Loucy (cell line): Measurements from ENCODE around the gene STAT5B.
"Not testable (repeated sequence)": the region's sequence is repeated elsewhere in the genome, so short reads cannot be mapped to it uniquely, and the experiment has no call there.

ENCODE experiments used
- H2AFZ ChIP-seq: fragments of 200-600 bp; sonication (generic); 2 replicates; pipeline ENCODE4 v1.6.0; 2016; ENCODE audit warnings: antibody characterized with exemption, mild to moderate bottlenecking, low read length, moderate library complexity
- H3F3A ChIP-seq: fragments of 200-600 bp; 2 replicates; pipeline ENCODE4 v1.6.0; 2016; ENCODE audit warnings: antibody characterized with exemption, low read depth, mild to moderate bottlenecking
- H3K27me3 ChIP-seq: fragments of 200-600 bp; sonication (generic); 2 replicates; pipeline ENCODE4 v1.6.1; 2014; ENCODE audit warnings: low read length, mild to moderate bottlenecking; ENCODE audit not compliant: insufficient read depth, poor library complexity, severe bottlenecking
- H3K36me3 ChIP-seq: fragments of 200-600 bp; sonication (generic); 2 replicates; pipeline ENCODE4 v1.6.1; 2016; ENCODE audit warnings: low read length; ENCODE audit not compliant: insufficient read depth
- H3K4me1 ChIP-seq: fragments of 200-600 bp; sonication (generic); 2 replicates; pipeline ENCODE4 v1.5.1; 2014; ENCODE audit warnings: low read length, mild to moderate bottlenecking; ENCODE audit not compliant: insufficient read depth, poor library complexity, severe bottlenecking
- H3K4me2 ChIP-seq: fragments of 200-600 bp; sonication (generic); 2 replicates; pipeline ENCODE4 v1.6.0; 2014; ENCODE audit warnings: antibody characterized with exemption, low read length, low read depth, mild to moderate bottlenecking; ENCODE audit not compliant: poor library complexity, severe bottlenecking
- H3K4me3 ChIP-seq: fragments of 200-600 bp; sonication (generic); 2 replicates; pipeline ENCODE4 v1.5.1; 2014; ENCODE audit warnings: low read length, mild to moderate bottlenecking, mixed read lengths; ENCODE audit not compliant: poor library complexity, severe bottlenecking
- H3K79me2 ChIP-seq: fragments of 200-600 bp; sonication (generic); 2 replicates; pipeline ENCODE4 v1.6.1; 2014; ENCODE audit warnings: low read length; ENCODE audit not compliant: insufficient read depth
- H3K9ac ChIP-seq: fragments of 200-600 bp; sonication (generic); 2 replicates; pipeline ENCODE4 v1.6.0; 2014; ENCODE audit warnings: mild to moderate bottlenecking, low read depth, low read length, moderate library complexity; ENCODE audit not compliant: poor library complexity, severe bottlenecking
- H3K9me2 ChIP-seq: fragments of 200-600 bp; sonication (generic); replicated peaks from 2 replicates; pipeline ENCODE4 v1.6.1; 2016; ENCODE audit warnings: low read depth, low read length, mixed read lengths
- H3K9me3 ChIP-seq: fragments of 200-600 bp; sonication (generic); 2 replicates; pipeline ENCODE4 v1.6.1; 2014; ENCODE audit warnings: mild to moderate bottlenecking, antibody characterized with exemption, low read length, low read depth; ENCODE audit not compliant: insufficient read depth
- H4K20me1 ChIP-seq: fragments of 200-600 bp; sonication (generic); 2 replicates; pipeline ENCODE4 v1.6.0; 2014; ENCODE audit warnings: antibody characterized with exemption, low read length, mild to moderate bottlenecking; ENCODE audit not compliant: insufficient read depth, poor library complexity, severe bottlenecking
- CTCF ChIP-seq: fragments of 200-600 bp; sonication (generic); conservative IDR thresholded peaks from 2 replicates; pipeline ENCODE4 v1.5.1; 2014; ENCODE audit warnings: mild to moderate bottlenecking, antibody characterized with exemption, low read length
- EZH2phosphoT487 ChIP-seq: fragments of 200-600 bp; IDR thresholded peaks from 2 replicates; pipeline ENCODE4 v1.6.1; 2018; ENCODE audit warnings: antibody characterized with exemption, mild to moderate bottlenecking, moderate library complexity, borderline replicate concordance

STAT5B gene

GRCh38 chr17:42248351-42249179 lies 27.6 kb downstream of the STAT5B start:
- Histone ChIP-seq H3K27me3 (no peaks in the 10 kb centered on the region), H2AFZ (no peak overlapping the region), H3K4me2 (peak overlapping the region; percentile 74), H3K4me3 (peak overlapping the region; percentile 68), H3K9me3 (no peaks in the 10 kb centered on the region), H3K9me2 (no peaks in the 10 kb centered on the region), H4K20me1 (peaks cover 45% of the 10 kb centered on the region), H3K36me3 (peaks cover 4% of the 10 kb centered on the region; the same call in 1 of the 2 replicates), H3F3A (peaks cover 7% of the 10 kb centered on the region; the same call in 1 of the 2 replicates), H3K4me1 (peaks cover 37% of the 10 kb centered on the region), H3K9ac (peak overlapping the region; percentile 71), H3K79me2 (peaks cover 94% of the 10 kb centered on the region)
- TF ChIP-seq CTCF (no peak), EZH2phosphoT487 (no peak)

DNA sequence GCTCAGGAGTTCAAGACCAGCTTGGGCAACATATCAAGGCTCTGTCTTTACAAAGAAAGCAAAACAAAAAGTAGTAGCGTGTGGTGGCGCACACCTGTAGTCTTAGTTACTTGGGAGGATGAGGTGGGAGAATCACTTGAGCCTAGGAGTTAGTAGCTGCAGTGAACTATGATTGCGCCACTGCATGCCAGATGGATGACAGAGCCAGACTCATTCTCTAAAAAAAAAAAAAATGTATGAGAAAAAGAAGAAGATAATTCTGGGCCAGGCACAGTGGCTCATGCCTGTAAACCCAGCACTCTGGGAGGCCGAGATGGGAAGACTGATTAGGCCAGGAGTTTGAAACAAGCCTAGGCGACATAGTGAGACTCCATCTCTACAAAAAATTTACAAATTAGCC lies 28.5 kb downstream of the STAT5B start:
- Histone ChIP-seq H3K27me3 (no peaks in the 10 kb centered on the region), H3K9ac (peak overlapping the region; percentile 71), H3K4me1 (peaks cover 37% of the 10 kb centered on the region), H3K9me2 (no peaks in the 10 kb centered on the region), H3K79me2 (peaks cover 91% of the 10 kb centered on the region), H4K20me1 (peaks cover 43% of the 10 kb centered on the region), H3K36me3 (peaks cover 4% of the 10 kb centered on the region; the same call in 1 of the 2 replicates), H3K4me3 (peak overlapping the region; percentile 68), H3F3A (peaks cover 7% of the 10 kb centered on the region; the same call in 1 of the 2 replicates), H2AFZ (no peak overlapping the region), H3K9me3 (no peaks in the 10 kb centered on the region), H3K4me2 (peak overlapping the region; percentile 74)
- TF ChIP-seq EZH2phosphoT487 = no peak
- TF ChIP-seq CTCF = no peak

DNA sequence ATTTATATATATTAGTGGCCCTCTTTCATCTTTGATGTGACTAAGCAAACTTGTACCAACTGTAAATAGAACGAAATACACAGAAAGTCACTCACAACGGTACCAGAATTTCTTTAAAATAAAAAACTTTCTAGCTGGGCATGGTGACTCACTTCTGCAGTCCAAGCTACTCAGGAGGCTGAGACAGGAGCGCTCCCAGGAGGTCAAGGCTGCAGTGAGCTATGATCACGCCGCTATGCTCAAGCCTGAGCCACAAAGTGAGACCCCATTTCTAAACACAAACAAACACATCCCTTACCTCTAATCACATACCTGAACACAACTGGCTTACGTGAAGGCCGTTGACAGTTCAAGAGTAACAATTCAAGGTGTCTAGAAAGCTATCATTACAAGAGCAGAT lies 29.7 kb downstream of the STAT5B start:
- no peaks in the 10 kb centered on the region for H3K9me3 ChIP-seq
- H4K20me1 ChIP-seq = peaks cover 42% of the 10 kb centered on the region
- no peaks in the 10 kb centered on the region for H3K9me2 ChIP-seq
- peaks cover 7% of the 10 kb centered on the region; the same call in 1 of the 2 replicates for H3F3A ChIP-seq
- H3K79me2 ChIP-seq = peaks cover 92% of the 10 kb centered on the region
- H2AFZ ChIP-seq = no peak overlapping the region
- H3K36me3 ChIP-seq = peaks cover 4% of the 10 kb centered on the region; the same call in 1 of the 2 replicates
- peaks cover 37% of the 10 kb centered on the region for H3K4me1 ChIP-seq
- no peak overlapping the region for H3K4me3 ChIP-seq
- peak overlapping the region; percentile 1 for H3K9ac ChIP-seq
- H3K27me3 ChIP-seq = no peaks in the 10 kb centered on the region
- no peak overlapping the region for H3K4me2 ChIP-seq
- TF ChIP-seq CTCF (no peak), EZH2phosphoT487 (no peak)

DNA sequence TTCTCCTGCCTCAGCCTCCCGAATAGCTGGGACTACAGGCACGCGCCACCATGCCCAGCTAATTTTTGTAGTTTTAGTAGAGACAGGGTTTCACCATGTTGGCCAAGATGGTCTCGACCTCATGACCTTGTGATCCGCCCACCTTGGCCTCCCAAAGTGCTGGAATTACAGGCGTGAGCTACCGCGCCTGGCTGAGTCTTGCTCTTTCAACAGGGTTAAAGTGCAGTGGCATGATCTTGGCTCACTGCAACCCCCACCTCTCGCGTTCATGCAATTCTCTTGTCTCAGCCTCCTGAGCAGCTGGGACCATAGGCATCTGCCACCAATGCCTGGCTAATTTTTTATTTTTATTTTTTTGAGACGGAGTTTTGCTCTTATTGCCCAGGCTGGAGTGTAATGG lies 31.0 kb downstream of the STAT5B start:
- not testable (repeated sequence) for H3K27me3 ChIP-seq, H3K9me2 ChIP-seq, H3F3A ChIP-seq, H3K36me3 ChIP-seq, H3K9me3 ChIP-seq, H3K9ac ChIP-seq, H2AFZ ChIP-seq, H3K4me2 ChIP-seq, H3K4me3 ChIP-seq
- H3K4me1 ChIP-seq = peaks cover 28% of the 10 kb centered on the region
- peaks cover 92% of the 10 kb centered on the region for H3K79me2 ChIP-seq
- H4K20me1 ChIP-seq = peaks cover 41% of the 10 kb centered on the region

DNA sequence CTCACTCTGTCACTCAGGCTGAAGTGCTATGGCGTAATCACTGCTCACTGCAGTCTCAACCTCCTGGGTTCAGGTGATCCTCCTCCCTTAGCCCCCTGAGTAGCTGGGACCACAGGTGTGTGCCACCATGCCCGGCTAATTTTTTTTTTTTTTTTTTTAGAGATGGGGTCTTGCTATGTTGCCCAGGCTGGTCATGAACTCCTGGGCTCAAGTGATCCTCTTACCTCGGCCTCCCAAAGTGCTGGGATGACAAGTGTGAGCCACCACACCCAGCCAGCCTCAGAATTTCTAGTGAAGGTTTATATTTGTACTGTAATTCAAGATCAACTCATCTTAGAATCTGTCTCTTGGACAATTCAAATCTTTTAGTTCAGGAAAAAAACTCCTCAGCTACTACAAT lies 32.1 kb downstream of the STAT5B start:
- not testable (repeated sequence) for H3K36me3 ChIP-seq, H2AFZ ChIP-seq, H3K27me3 ChIP-seq, H3K4me2 ChIP-seq, H3K9ac ChIP-seq, H3K9me2 ChIP-seq, H3K9me3 ChIP-seq, H3F3A ChIP-seq, H3K4me3 ChIP-seq
- Histone ChIP-seq H3K4me1 (peaks cover 17% of the 10 kb centered on the region), H3K79me2 (peaks cover 92% of the 10 kb centered on the region), H4K20me1 (peaks cover 45% of the 10 kb centered on the region)
